DMS114 treated with DMSO at 0.1 percent for 48 hours (cell line): ENCODE data around the gene GATA3.

ENCODE experiments used
- DNase-seq: peaks from one replicate; lab custom pipeline; 2025; ENCODE audit not compliant: unreplicated experiment; lab: John Stamatoyannopoulos, UW

GATA3 gene

DNA sequence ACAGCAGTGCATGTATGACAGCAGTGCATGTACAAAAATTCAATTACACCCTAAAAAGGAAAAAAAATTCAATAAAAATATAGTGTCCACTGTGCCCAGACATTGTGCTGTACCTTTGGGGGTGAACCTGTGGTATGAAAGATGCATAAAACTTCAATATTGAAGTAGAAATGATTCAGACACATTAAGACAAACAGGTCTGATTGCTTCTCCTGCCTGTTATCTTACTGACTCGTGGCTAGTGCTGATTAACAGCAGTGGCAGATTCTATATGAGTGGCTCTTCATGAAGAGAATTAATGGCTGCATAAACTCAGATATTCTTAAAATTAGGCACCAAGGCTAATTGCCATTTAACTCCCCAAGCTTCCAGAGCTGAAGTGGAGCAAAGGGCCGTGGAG lies 37.9 kb downstream of the GATA3 start:
- no peak for DNase-seq

DNA sequence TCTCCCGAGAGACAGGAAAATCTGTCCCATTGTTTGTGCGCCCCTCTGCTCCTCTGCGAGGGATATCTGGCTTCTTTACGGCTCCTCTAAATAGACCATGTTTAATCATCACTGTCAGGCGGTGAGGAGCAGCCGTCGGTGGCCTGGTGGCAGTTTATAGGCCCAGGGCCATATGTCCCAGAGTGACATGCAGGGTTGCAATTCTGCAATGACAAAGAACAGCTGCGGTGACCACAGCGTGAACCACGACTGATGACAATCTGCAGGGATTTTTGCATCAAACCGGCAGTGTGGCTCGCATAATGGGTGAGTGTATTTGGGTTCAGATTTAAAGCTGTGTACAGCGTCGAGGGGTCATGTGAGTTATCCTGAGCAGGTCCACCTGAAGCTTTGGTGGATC lies 41.5 kb downstream of the GATA3 start:
- no peak for DNase-seq

DNA sequence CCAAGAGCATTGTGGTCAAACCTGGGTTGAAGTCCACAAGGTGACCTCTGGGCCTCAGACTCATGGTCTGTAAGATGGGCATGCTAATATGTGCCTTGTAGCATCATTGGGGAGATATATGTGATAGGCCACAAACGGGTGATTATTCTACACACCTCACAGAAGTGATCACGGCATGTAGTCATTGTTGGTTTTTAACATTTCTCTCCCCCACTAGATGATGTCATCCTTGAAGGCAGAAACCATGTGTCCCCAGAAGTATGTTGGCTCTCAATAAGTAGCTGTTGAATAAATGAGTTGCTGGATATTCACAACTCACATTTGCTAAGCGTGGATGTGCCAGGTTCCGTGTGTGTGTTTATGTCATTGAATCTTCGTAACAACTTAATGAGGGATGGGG lies 42.4 kb downstream of the GATA3 start:
- no peak for DNase-seq

DNA sequence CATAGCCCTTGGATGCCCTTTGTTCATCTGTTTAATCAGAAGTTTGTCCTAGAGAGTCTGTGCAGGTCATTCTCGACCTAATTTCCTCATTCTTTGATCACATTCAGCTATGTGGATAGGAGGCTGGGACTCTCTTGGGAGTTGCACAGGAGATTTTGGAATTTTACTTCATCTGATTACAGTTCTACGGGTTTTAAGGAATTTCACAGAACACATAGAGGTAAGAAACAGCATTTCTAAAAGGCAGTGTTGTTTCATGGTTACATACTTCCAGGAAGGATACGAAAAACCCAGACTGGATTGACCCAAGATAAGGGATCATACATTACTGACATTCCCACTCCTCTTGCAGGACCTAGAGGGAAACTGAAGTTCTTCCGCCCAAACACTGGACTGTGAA lies 45.9 kb downstream of the GATA3 start:
- DNase-seq: no peak

DNA sequence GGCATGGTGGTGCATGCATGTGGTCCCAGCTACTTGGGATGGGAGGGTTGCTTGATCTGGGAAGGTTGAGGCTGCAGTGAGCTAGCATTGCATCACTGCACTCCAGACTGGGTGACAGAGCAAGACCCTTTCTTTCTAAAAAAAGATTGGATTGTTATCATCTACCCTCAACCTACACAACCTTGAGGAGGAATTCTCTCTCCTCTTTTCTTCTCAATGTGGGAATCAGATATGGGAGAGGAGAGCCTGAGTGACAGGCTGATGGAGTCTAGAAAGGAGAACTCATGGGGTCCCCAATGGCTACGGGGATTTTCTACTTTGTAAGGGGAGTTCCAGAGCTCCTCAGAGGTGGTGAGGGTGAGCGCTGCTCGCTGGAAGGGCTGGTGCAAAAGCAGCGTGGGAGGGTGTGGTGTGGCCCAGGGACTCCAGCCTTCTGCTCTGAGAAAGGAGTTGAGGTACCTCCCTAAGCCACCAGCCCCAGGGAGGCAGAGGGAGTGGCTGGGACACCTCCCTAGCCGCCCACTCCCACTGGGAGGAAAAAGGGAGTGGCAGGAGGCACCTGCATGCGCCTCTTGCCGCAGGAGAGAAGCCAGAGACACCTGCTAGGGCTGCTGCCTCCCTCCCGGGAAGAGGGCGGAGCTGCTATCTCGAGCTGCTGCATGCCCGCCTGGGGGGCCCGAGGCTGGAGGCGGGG lies 48.4 kb downstream of the GATA3 start:
- no peak for DNase-seq

DNA sequence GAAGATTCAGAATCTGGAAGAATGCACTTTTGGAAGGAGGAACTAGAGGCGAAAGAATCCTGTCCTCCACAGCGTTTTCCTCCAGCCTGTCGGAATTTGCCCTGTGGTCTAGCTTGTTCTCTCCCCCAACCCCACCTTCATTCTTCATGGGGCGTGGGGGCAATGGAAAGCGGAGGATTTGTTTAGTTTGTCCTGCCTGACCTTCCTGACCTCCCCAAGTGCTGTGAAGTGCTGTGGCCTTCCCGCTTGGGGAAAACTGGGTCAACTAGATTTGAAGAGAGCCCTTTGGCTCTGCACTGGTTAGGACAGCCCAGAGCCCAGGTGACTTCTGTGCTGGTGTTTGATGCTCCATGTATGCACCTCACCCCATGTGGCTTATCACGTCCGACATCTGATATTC lies 49.1 kb downstream of the GATA3 start:
- no peak for DNase-seq

DNA sequence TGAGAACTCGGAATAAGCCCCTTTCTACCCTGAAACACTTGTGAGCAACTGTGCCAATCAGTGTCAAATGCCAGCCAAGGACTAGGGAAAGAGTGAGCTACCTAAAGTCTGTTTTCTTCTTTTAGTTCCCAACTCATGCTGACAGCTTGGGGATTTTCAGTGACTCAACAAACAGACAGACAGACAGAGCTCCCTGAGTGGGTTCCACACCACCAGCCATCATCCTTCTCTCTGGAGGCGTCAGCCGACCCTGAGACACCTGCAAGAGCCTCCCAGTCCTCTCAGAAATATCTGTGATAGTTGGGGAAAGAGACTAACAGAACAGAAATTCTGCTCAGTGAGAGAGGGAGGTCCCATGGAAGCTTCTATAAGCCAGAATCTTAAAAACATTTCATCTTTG lies 49.5 kb downstream of the GATA3 start:
- no peak for DNase-seq

DNA sequence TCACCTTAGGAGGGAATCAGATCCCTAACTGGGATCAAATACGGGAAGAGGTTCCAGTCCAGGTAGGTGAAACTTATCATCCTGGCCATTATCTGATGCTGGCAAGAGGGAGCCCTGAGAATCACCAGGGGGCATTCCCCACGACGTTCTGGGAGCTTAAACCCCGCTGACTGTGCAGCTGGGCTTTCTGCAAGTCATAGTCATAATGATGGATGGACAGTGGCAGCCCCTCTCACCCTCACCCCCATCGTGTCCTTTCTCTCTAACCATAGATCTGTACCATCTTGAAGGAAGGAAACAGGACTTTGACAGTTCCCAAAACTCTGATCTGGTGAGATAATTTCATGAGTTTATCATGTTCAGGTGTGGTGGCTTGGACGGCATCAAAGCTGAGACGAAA lies 50.2 kb downstream of the GATA3 start:
- no peak for DNase-seq

DNA sequence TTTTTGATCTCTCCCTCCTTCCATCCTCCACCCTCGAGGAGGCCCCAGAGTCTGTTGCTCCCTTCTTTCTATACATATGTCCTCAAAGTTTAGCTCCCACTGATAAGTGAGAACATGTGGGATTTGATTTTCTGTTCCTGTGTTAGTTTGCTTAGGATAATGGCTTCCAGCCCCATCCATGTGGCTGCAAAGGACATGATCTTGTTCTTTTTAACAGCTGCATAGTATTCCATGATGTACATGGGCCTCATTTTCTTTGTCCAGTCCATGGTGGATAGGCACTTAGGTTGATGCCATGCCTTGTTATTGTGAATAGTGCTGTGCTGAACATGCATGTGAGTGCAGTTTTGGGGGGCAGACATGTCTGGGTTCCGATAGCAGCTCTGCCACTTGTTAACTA lies 51.4 kb downstream of the GATA3 start:
- DNase-seq: no peak

DNA sequence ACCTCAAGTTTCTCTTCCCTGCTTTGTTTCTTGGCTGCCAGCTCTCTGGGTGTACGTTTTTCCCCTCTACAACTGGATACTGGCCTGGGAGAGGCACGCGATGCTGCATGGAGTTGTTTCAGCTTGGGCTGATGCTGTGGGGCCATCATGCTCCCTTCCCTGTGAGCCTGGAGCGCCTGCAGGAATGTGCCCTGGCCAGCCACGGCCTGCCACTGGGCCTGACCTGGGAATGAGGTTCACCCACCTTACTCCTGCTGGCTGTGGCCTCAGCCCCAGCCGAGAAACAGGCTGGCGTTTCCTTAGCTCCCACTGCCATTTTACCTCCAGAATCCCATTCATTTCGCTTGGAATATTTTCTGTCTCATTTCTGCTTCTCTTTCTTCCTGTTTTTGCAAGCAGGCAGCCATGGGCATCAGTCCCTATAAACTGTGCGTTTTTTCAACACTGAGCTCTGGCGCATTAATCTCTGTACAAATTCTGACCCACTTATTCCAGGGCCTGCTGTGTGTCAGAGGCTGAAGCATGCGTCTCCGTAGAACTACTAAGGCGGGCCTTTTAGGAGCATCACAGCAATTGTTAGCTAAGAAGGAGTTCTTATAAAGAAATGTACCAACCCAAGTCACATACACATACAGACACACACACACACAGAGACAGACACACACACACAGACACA lies 57.9 kb downstream of the GATA3 start:
- DNase-seq: no peak

DNA sequence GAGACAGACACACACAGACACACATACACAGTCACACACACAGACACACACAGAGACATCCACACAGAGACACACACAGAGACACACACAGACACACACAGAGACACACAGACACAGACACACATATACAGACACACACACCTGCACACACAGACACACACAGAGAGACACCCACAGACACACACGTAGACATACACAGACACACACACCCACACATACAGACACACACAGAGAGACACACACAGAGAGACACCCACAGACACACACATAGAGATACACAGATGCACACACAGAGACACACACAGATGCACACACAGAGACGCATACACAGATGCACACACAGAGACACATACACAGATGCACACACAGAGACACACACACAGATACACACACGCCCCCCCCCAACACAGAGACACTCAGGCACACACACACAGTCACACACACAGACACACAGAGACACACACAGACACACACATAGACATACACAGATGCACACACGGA lies 58.5 kb downstream of the GATA3 start:
- DNase-seq: no peak

DNA sequence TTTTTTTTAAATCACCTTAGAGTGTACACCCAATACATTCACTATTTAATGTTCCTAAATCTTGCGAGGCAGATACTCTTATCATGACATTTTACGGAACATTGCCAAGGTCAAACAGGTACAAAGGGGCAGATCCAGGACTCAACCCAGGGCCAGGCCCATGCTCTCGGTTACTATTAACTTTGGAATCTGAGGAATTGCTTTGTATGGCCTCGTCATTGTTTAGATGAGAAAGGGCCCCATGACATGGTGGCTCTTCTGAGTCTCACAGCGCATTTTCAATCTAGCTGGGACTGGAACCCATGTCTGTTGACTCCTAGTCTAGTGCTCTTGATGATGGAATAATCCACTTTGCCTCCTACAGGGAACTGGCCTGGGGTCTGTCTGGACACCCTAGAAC lies 59.1 kb downstream of the GATA3 start:
- no peak for DNase-seq

DNA sequence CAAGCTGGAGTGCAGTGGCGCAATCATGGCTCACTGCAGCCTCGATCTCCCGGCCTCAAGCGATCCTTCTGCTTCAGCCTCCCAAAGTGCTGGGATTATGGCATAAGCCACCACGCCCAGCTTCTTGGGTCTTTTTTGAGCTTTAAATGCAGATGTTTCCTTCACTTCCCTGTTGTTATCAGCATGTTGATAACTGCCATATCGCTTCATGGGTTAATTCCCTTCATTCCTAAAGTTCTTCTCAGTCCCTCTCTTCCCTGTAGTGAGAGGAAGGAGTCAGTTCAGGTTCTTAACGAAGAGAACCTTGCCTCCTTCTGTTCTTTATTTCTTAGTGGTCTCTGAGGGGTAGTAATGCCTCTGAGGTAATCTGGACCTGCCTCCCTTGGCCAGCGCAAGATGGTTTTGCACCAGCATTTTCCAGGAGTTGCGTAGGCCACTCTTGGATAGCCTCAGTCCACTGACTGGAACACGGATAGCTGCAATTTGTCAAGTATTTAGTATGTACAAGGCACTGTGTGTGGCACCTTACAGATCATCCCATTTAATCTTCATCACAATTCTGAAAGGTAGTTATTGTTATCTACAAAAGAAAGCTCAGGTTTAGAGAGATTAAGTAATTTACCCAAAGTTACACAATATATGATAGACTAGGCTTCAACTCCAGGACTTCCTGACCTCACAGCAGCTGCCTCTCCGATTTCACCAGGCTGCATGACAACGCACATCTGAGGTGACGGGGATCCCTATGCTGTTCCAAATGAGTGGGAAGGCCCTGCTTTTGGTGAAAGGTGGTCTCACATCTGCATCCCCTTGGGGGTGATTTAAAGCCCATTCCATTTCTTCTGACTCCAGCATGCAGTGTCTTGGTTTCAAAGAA lies 60.5 kb downstream of the GATA3 start:
- DNase-seq: no peak

DNA sequence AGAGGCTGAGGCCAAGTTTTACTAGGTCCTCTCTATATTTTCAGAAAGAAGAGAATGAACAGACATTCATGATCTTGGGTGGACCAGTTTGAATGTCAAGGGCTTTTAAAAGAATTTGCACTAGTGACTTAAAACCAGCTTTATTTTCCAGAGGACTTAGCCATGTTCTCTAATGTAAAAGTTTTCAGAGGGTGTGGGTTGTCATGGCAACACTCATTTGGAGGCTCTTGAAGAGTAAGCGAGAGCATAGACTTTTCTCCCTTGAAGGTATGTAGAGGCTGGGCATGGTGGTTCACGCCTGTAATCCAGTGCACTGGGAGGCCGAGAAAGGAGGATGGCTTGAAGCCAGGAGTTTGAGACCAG lies 61.1 kb downstream of the GATA3 start:
- no peak for DNase-seq

DNA sequence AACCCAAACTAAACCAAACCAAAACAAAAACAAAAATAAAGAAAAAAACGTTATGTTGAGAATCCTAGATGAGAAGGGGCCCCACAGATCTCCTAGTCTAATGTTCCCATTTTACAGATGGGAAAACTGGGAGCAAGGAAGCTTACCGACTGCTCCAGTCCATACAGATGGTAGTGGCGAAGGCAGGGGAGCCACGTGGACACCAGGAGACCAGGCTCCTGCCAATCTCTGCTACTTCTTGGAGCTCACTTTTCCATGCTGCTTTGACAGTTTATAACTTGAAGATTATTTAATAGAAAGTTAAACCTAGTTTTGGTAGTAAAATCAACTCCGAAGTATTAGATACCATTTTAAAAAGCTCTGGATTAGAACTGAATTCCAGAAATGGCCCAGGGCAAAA lies 62.0 kb downstream of the GATA3 start:
- DNase-seq: no peak

DNA sequence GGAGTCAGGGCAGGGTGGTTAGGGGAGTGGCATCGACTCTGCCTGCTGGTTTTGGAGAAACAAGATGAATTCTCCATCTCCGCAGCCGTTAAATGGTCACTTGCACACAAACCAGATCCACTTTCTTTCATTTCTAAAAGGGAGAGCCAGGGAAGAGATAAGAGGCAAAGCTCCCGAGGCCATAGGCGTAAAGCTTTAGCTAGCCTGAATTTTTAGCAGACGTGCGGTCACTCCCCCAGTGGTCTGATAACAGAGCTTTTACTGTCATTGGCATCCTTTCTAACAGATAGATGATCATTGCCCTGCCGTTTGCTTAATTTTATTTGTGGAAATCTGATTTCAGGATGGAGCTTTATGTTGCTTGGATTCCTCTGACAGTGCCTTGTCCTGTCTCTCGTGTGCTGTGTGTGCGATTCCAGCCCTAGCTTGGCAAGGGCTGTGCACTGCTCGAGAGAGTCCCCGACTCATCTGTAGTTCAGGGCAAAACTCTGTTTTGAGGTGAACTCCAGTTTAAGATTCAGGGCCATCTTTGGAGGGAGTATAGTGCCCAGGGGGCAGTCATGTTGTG lies 62.5 kb downstream of the GATA3 start:
- DNase-seq: no peak

DNA sequence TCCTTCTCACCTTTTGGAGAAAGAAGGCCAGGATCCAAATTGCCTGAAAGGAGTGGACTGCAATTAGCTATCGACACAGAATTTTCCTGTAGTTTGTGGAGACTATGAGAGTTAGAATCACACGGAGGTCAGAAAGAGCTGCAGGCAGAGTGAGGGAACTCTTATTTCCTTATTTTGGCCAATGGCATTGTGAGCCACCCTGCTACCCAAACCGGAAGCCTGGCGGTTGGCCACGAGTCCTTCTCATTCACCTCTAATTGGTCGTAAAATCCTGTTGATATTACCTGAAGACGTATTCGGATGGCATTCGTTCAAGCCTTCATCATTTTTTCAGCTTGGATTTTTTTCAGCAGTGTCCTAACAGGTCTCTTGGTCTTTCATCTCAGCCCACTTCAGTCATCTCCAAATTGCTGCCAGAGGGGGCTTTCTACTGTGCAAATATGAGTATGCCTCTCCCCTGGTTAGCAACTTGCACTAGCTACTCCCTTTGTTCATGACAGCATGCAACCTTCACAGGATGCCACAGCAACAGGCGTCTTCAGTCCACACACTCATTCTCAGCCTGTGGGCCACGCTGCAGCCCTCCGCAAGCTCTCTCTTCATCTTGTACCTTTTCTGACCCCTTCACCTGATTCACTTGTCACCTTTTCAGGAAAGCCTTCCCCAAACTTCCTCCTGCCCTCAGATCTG lies 66.9 kb downstream of the GATA3 start:
- DNase-seq: no peak

DNA sequence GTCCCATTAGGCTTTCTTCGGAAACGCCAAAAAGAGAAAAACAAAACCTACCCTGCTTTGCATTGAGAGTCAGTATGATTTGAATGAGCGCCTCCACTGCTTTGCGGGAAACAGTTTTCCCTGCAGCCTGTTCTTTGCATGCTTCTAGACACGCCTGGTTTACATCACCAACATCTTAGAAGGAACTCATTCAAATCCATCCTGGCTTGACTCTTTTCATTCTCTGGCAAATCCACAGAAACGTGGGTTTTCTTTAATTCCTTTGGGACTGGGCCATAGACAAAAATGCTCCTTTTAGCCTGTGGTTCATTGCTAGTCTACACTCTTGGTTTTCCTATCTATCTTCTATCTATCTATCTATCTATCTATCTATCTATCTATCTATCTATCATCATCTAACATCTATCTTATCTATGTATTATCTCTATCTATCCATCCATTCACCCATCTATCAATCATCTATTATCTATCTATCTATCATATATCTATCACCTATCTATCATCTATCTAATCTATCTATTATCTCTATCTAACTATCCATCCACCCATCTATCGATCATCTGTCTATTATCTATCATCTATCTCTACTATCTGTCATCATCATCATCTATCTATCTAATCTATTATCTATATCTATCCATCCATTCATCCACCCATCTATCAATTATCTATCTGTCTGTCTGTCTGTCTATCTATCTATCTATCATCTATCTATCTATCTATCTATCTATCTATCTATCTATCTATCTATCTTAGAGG lies 68.3 kb downstream of the GATA3 start:
- no peak for DNase-seq

DNA sequence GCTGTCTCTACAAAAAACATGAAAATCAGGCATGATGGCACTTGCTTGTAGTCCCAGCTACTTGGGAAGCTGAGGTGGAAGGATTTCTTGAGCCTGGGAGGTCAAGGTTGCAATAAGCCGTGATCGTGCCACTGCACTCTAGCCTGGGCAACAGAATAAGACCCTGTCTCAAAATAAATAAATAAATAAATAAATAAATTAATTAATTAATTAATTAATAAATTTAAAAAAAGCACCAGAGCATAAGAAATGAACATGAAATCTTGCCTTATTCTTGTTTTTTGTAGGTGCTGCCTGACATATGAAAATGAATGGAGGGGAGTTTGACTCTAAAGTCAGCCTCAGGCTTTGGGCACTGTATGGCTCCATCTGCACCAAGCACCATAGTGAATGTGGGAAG lies 69.9 kb downstream of the GATA3 start:
- DNase-seq: no peak
